ENCODE measurements around the gene CWC27. TPM values are rescaled to one million over a fixed set of nuclear protein-coding genes. Genes with fewer than 3 reads are reported as not detected.

Gene CWC27
- polyA plus RNA-seq, 1 donor: 20.8 TPM

GRCh38 chr5:64864171-64864570, 95.4 kb downstream of the CWC27 start:
- Histone ChIP-seq H3K27ac (ENCODE audit: low read length) (no peak overlapping the region), H3K36me3 (ENCODE audit: control insufficient read depth, insufficient read depth, low read length) (no peaks in the 10 kb centered on the region), H3K4me3 (ENCODE audit: low read length) (no peak overlapping the region), H3K9me3 (ENCODE audit: control insufficient read depth, low read depth, low read length) (no peaks in the 10 kb centered on the region), H3K4me1 (ENCODE audit: control insufficient read depth, insufficient read depth, low read length) (no peaks in the 10 kb centered on the region), H3K27me3 (ENCODE audit: control insufficient read depth, insufficient read depth, low read length) (no peaks in the 10 kb centered on the region)
- DNase-seq: no peak
- WGBS (ENCODE audit: insufficient coverage, low lambda C conversion rate): 100% methylated on average over 2 of the region's 2 CpGs

GRCh38 chr5:64865662-64866061, 96.9 kb downstream of the CWC27 start:
- no peaks in the 10 kb centered on the region for H3K9me3 ChIP-seq (ENCODE audit: control insufficient read depth, low read depth, low read length)
- no peaks in the 10 kb centered on the region for H3K27me3 ChIP-seq (ENCODE audit: control insufficient read depth, insufficient read depth, low read length)
- H3K4me1 ChIP-seq (ENCODE audit: control insufficient read depth, insufficient read depth, low read length): no peaks in the 10 kb centered on the region
- H3K27ac ChIP-seq (ENCODE audit: low read length): no peak overlapping the region
- no peak overlapping the region for H3K4me3 ChIP-seq (ENCODE audit: low read length)
- H3K36me3 ChIP-seq (ENCODE audit: control insufficient read depth, insufficient read depth, low read length): no peaks in the 10 kb centered on the region
- 100% methylated on average over 1 of the region's 3 CpGs for WGBS (ENCODE audit: insufficient coverage, low lambda C conversion rate)
- no peak for DNase-seq

- H3K27me3 ChIP-seq (ENCODE audit: control insufficient read depth, insufficient read depth, low read length): no peaks in the 10 kb centered on the region
- no CpG with 5 or more reads among the region's 1 CpG for WGBS (ENCODE audit: insufficient coverage, low lambda C conversion rate)
- no peak overlapping the region for H3K27ac ChIP-seq (ENCODE audit: low read length)
- H3K4me1 ChIP-seq (ENCODE audit: control insufficient read depth, insufficient read depth, low read length): no peaks in the 10 kb centered on the region
- no peak for DNase-seq
- no peaks in the 10 kb centered on the region for H3K36me3 ChIP-seq (ENCODE audit: control insufficient read depth, insufficient read depth, low read length)
- no peak overlapping the region for H3K4me3 ChIP-seq (ENCODE audit: low read length)
- H3K9me3 ChIP-seq (ENCODE audit: control insufficient read depth, low read depth, low read length): no peaks in the 10 kb centered on the region
These were observed 100.7 kb downstream of the CWC27 start for GRCh38 chr5:64869419-64869818.

- Histone ChIP-seq H3K27ac (ENCODE audit: low read length) (no peak overlapping the region), H3K36me3 (ENCODE audit: control insufficient read depth, insufficient read depth, low read length) (no peaks in the 10 kb centered on the region), H3K27me3 (ENCODE audit: control insufficient read depth, insufficient read depth, low read length) (no peaks in the 10 kb centered on the region), H3K4me1 (ENCODE audit: control insufficient read depth, insufficient read depth, low read length) (no peaks in the 10 kb centered on the region), H3K4me3 (ENCODE audit: low read length) (no peak overlapping the region), H3K9me3 (ENCODE audit: control insufficient read depth, low read depth, low read length) (no peaks in the 10 kb centered on the region)
- 88% methylated on average over 1 of the region's 1 CpG for WGBS (ENCODE audit: insufficient coverage, low lambda C conversion rate)
- no peak for DNase-seq
These were observed 103.3 kb downstream of the CWC27 start for GRCh38 chr5:64872044-64872443.

- Histone ChIP-seq H3K27me3 (ENCODE audit: control insufficient read depth, insufficient read depth, low read length) (no peaks in the 10 kb centered on the region), H3K4me3 (ENCODE audit: low read length) (no peak overlapping the region), H3K27ac (ENCODE audit: low read length) (no peak overlapping the region), H3K9me3 (ENCODE audit: control insufficient read depth, low read depth, low read length) (no peaks in the 10 kb centered on the region), H3K4me1 (ENCODE audit: control insufficient read depth, insufficient read depth, low read length) (no peaks in the 10 kb centered on the region), H3K36me3 (ENCODE audit: control insufficient read depth, insufficient read depth, low read length) (no peaks in the 10 kb centered on the region)
- no peak for DNase-seq
These were observed 104.7 kb downstream of the CWC27 start for GRCh38 chr5:64873441-64873840.

GRCh38 chr5:64874753-64875152, 106.0 kb downstream of the CWC27 start:
- no peak overlapping the region for H3K4me3 ChIP-seq (ENCODE audit: low read length)
- no peaks in the 10 kb centered on the region for H3K36me3 ChIP-seq (ENCODE audit: control insufficient read depth, insufficient read depth, low read length)
- H3K4me1 ChIP-seq (ENCODE audit: control insufficient read depth, insufficient read depth, low read length): no peaks in the 10 kb centered on the region
- no peak for DNase-seq
- no peak overlapping the region for H3K27ac ChIP-seq (ENCODE audit: low read length)
- H3K9me3 ChIP-seq (ENCODE audit: control insufficient read depth, low read depth, low read length): no peaks in the 10 kb centered on the region
- H3K27me3 ChIP-seq (ENCODE audit: control insufficient read depth, insufficient read depth, low read length): no peaks in the 10 kb centered on the region

- Histone ChIP-seq H3K4me1 (ENCODE audit: control insufficient read depth, insufficient read depth, low read length) (no peaks in the 10 kb centered on the region), H3K36me3 (ENCODE audit: control insufficient read depth, insufficient read depth, low read length) (no peaks in the 10 kb centered on the region), H3K27me3 (ENCODE audit: control insufficient read depth, insufficient read depth, low read length) (no peaks in the 10 kb centered on the region), H3K4me3 (ENCODE audit: low read length) (no peak overlapping the region), H3K9me3 (ENCODE audit: control insufficient read depth, low read depth, low read length) (no peaks in the 10 kb centered on the region), H3K27ac (ENCODE audit: low read length) (no peak overlapping the region)
- no CpG with 5 or more reads among the region's 1 CpG for WGBS (ENCODE audit: insufficient coverage, low lambda C conversion rate)
- DNase-seq: no peak
These were observed 107.5 kb downstream of the CWC27 start for GRCh38 chr5:64876203-64876602.

- no peaks in the 10 kb centered on the region for H3K27me3 ChIP-seq (ENCODE audit: control insufficient read depth, insufficient read depth, low read length)
- WGBS (ENCODE audit: insufficient coverage, low lambda C conversion rate): 100% methylated on average over 1 of the region's 1 CpG
- H3K4me3 ChIP-seq (ENCODE audit: low read length): no peak overlapping the region
- no peak overlapping the region for H3K27ac ChIP-seq (ENCODE audit: low read length)
- no peaks in the 10 kb centered on the region for H3K9me3 ChIP-seq (ENCODE audit: control insufficient read depth, low read depth, low read length)
- H3K36me3 ChIP-seq (ENCODE audit: control insufficient read depth, insufficient read depth, low read length): no peaks in the 10 kb centered on the region
- no peak for DNase-seq
- H3K4me1 ChIP-seq (ENCODE audit: control insufficient read depth, insufficient read depth, low read length): no peaks in the 10 kb centered on the region
These were observed 112.1 kb downstream of the CWC27 start for GRCh38 chr5:64880821-64881220.

GRCh38 chr5:64883912-64884311, 115.2 kb downstream of the CWC27 start:
- WGBS (ENCODE audit: insufficient coverage, low lambda C conversion rate): no CpG with 5 or more reads among the region's 1 CpG
- DNase-seq: no peak
- H3K4me1 ChIP-seq (ENCODE audit: control insufficient read depth, insufficient read depth, low read length): no peaks in the 10 kb centered on the region
- H3K9me3 ChIP-seq (ENCODE audit: control insufficient read depth, low read depth, low read length): no peaks in the 10 kb centered on the region
- H3K36me3 ChIP-seq (ENCODE audit: control insufficient read depth, insufficient read depth, low read length): no peaks in the 10 kb centered on the region
- H3K27me3 ChIP-seq (ENCODE audit: control insufficient read depth, insufficient read depth, low read length): no peaks in the 10 kb centered on the region
- H3K4me3 ChIP-seq (ENCODE audit: low read length): no peak overlapping the region
- no peak overlapping the region for H3K27ac ChIP-seq (ENCODE audit: low read length)

- Histone ChIP-seq H3K27ac (ENCODE audit: low read length) (no peak overlapping the region), H3K9me3 (ENCODE audit: control insufficient read depth, low read depth, low read length) (no peaks in the 10 kb centered on the region), H3K27me3 (ENCODE audit: control insufficient read depth, insufficient read depth, low read length) (no peaks in the 10 kb centered on the region), H3K4me3 (ENCODE audit: low read length) (no peak overlapping the region), H3K4me1 (ENCODE audit: control insufficient read depth, insufficient read depth, low read length) (no peaks in the 10 kb centered on the region), H3K36me3 (ENCODE audit: control insufficient read depth, insufficient read depth, low read length) (no peaks in the 10 kb centered on the region)
- no peak for DNase-seq
- WGBS (ENCODE audit: insufficient coverage, low lambda C conversion rate): no CpG with 5 or more reads among the region's 1 CpG
These were observed 115.8 kb downstream of the CWC27 start for GRCh38 chr5:64884541-64884940.

GRCh38 chr5:64887910-64888309, 119.2 kb downstream of the CWC27 start:
- 100% methylated on average over 1 of the region's 2 CpGs for WGBS (ENCODE audit: insufficient coverage, low lambda C conversion rate)
- DNase-seq: no peak
- Histone ChIP-seq H3K36me3 (ENCODE audit: control insufficient read depth, insufficient read depth, low read length) (no peaks in the 10 kb centered on the region), H3K4me1 (ENCODE audit: control insufficient read depth, insufficient read depth, low read length) (no peaks in the 10 kb centered on the region), H3K27ac (ENCODE audit: low read length) (no peak overlapping the region), H3K4me3 (ENCODE audit: low read length) (no peak overlapping the region), H3K27me3 (ENCODE audit: control insufficient read depth, insufficient read depth, low read length) (no peaks in the 10 kb centered on the region), H3K9me3 (ENCODE audit: control insufficient read depth, low read depth, low read length) (no peaks in the 10 kb centered on the region)

All from large intestine (tissue), 3 donors.